HG03565 (cell line): ENCODE results near the gene CYP4F2.
"Not testable (repeated sequence)": the region's sequence is repeated elsewhere in the genome, so short reads cannot be mapped to it uniquely, and the experiment has no call there.

ENCODE experiments used
- ATAC-seq: cut with Tn5 transposase; IDR thresholded peaks from one replicate; pipeline ENCODE4 v1.9.1; 2021; ENCODE audit warnings: mild to moderate bottlenecking, moderate library complexity; ENCODE audit not compliant: unreplicated experiment

The CYP4F2 gene

GRCh38 chr19:15900504-15900903 is 2.6 kb upstream of the CYP4F2 start:
- no peak for ATAC-seq

GRCh38 chr19:15900032-15900431 is 2.2 kb upstream of the CYP4F2 start:
- not testable (repeated sequence) for ATAC-seq

- ATAC-seq, result not testable (repeated sequence)
These were observed 1.7 kb upstream of the CYP4F2 start for GRCh38 chr19:15899561-15899960.

GRCh38 chr19:15897026-15897737 is 692 bp downstream of the CYP4F2 start:
- ATAC-seq, result no peak

- ATAC-seq, result no peak
These were observed 1.9 kb downstream of the CYP4F2 start for GRCh38 chr19:15895876-15896430.

- no peak for ATAC-seq
These were observed 3.5 kb downstream of the CYP4F2 start for GRCh38 chr19:15894359-15894758.

GRCh38 chr19:15893477-15893876 is 4.4 kb downstream of the CYP4F2 start:
- ATAC-seq, result no peak

GRCh38 chr19:15892012-15892411 is 5.9 kb downstream of the CYP4F2 start:
- no peak for ATAC-seq

- ATAC-seq, result no peak
These were observed 6.4 kb downstream of the CYP4F2 start for GRCh38 chr19:15891434-15891833.

GRCh38 chr19:15889339-15889738 is 8.5 kb downstream of the CYP4F2 start:
- ATAC-seq, result not testable (repeated sequence)

- no peak for ATAC-seq
These were observed 12.0 kb downstream of the CYP4F2 start for GRCh38 chr19:15885919-15886318.

GRCh38 chr19:15885167-15885566 is 12.7 kb downstream of the CYP4F2 start:
- no peak for ATAC-seq

- ATAC-seq, result not testable (repeated sequence)
These were observed 14.5 kb downstream of the CYP4F2 start for GRCh38 chr19:15883329-15883728.

GRCh38 chr19:15874821-15875474 is 22.9 kb downstream of the CYP4F2 start:
- ATAC-seq, result no peak

GRCh38 chr19:15873771-15874170 is 24.1 kb downstream of the CYP4F2 start:
- not testable (repeated sequence) for ATAC-seq

GRCh38 chr19:15871570-15871969 is 26.3 kb downstream of the CYP4F2 start:
- no peak for ATAC-seq

GRCh38 chr19:15869873-15870272 is 28.0 kb downstream of the CYP4F2 start:
- no peak for ATAC-seq

GRCh38 chr19:15869109-15869555 is 28.7 kb downstream of the CYP4F2 start:
- ATAC-seq, result no peak

- ATAC-seq, result no peak
These were observed 31.2 kb downstream of the CYP4F2 start for GRCh38 chr19:15866636-15867035.

GRCh38 chr19:15864824-15865223 is 33.0 kb downstream of the CYP4F2 start:
- ATAC-seq, result no peak

GRCh38 chr19:15863272-15863671 is 34.6 kb downstream of the CYP4F2 start:
- ATAC-seq, result no peak

GRCh38 chr19:15862444-15862843 is 35.4 kb downstream of the CYP4F2 start:
- no peak for ATAC-seq
